Cardiac fibroblast (primary cell): ENCODE measurements around the gene ADGRL4.

Experiments
- DNase-seq, 2 donors: peaks; one replicate each; pipeline versions ENCODE4 v3.0.0 to v3.0.0-alpha.2; 2010; ENCODE audit warnings: low read depth in 2 of 2
- H3K4me3 ChIP-seq, 2 donors: replicated peaks in 1 of 2; 1 replicate in 1 of 2; 2 replicates in 1 of 2; pipeline ENCODE4 v1.5.1; 2011; ENCODE audit warnings: low read depth in 2 of 2, low read length in 2 of 2, mild to moderate bottlenecking in 2 of 2, moderate library complexity in 1 of 2
- CTCF ChIP-seq: IDR thresholded peaks from one replicate; pipeline ENCODE4 v1.5.1; 2011; ENCODE audit warnings: low read depth, mild to moderate bottlenecking, low read length, inconsistent platforms

ADGRL4 gene

DNA sequence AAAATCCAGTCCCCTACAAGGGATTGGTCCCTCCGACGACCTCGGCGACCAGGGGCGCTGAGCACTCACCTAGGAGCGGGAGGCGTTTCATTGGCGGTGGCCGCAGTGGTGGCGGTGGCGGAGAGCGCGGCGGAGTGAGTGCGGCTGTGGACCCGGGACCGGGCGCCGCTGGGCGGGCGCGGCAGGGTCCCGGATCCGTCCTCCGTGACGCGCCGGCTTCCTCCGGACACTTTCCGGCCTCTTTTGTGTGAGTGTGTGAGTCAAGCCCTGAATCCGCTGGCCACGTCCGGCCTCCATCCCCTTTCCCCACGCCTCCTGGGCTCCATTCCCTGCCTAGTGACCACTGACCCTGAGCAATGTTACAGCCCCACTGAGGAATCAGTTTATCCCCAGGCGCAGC is at the start of gene ADGRL4:
Gene ADGRL4 (minus strand): TSS at position 167 of the 400 bp plus-strand sequence. CDS start 76 bp downstream, at position 91.
- H3K4me3 ChIP-seq = peak within 1 kb of the TSS; percentile 53 to 78
- no peak for TF ChIP-seq CTCF
- peak; percentile 80 to 85 for DNase-seq

GRCh38 chr1:79055856-79056255 is 49.3 kb upstream of the ADGRL4 start:
- TF ChIP-seq CTCF = no peak
- no peak overlapping the region for H3K4me3 ChIP-seq
- DNase-seq = no peak

- H3K4me3 ChIP-seq = peak overlapping the region in 1 of 2 donors; percentile 16
- DNase-seq = no peak
- TF ChIP-seq CTCF = no peak
Observed at GRCh38 chr1:79052829-79053449, 46.4 kb upstream of the ADGRL4 start.

DNA sequence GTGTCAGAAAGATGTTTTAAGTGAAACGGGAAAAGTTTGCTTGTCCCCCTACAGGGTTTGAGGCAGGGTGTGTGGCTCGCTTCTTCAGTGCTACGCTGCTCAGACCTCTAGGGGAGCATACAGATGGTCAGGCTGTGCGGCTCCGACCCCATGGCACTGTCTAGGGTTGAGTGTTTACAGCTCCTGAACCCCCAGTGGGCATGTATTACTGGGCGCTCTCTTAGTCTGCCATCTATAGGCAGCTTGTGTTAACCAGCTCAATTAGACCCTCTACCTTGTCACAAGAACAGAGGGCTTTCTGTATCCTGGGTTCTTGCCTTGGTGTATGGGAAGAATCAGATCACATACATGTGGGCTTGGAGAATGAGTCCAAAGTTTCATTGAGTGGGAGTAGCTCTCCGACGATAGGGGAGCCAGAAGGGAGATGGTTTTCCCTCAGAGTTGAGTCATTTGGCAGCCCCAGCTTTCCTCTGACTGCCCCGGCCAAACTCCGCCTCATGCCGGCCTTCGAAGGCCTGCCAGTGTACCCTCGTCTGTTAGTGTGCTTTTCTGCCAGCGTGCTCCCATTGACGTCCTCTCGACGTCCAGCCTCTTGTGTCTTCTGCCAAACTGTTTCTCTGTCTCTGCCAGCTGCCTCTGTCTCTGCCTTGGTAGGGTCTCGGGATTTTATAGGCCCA is 38.6 kb upstream of the ADGRL4 start:
- TF ChIP-seq CTCF = no peak
- no peak overlapping the region for H3K4me3 ChIP-seq
- peak in 1 of 2 donors; percentile 35 for DNase-seq

GRCh38 chr1:79043506-79043905 is 37.0 kb upstream of the ADGRL4 start:
- no peak for TF ChIP-seq CTCF
- H3K4me3 ChIP-seq = no peak overlapping the region
- DNase-seq = peak; percentile 74 to 76

- no peak for DNase-seq
- H3K4me3 ChIP-seq = no peak overlapping the region
- TF ChIP-seq CTCF = no peak
Observed at GRCh38 chr1:79042539-79042938, 36.0 kb upstream of the ADGRL4 start.
